Neural cell (in vitro differentiated cells): ENCODE data around the gene BMP10. TPM values are rescaled to one million over a fixed set of nuclear protein-coding genes. Genes with fewer than 3 reads are reported as not detected.

Experiments used
- H2AFZ ChIP-seq: fragments of 200-600, 300-800 bp; sonication (generic), shearing (Covaris generic); 2 replicates; pipeline ENCODE4 v1.6.0; 2014; ENCODE audit warnings: low read depth, mild to moderate bottlenecking, antibody characterized with exemption, low read length, moderate library complexity
- H3F3A ChIP-seq: fragments of 200-600 bp; shearing (Covaris generic); 2 replicates; pipeline ENCODE4 v1.6.1; 2016; ENCODE audit warnings: mild to moderate bottlenecking, moderate library complexity, mixed read lengths, antibody characterized with exemption, low read length; ENCODE audit not compliant: insufficient read depth, poor library complexity, severe bottlenecking
- H3K27ac ChIP-seq: fragments of 200-600, 300-800 bp; sonication (generic), shearing (Covaris generic); 2 replicates; pipeline ENCODE4 v1.5.1; 2014; ENCODE audit warnings: mild to moderate bottlenecking, low read length, moderate library complexity
- H3K27me3 ChIP-seq: fragments of 300-800, 200-600 bp; sonication (generic), shearing (Covaris generic); 2 replicates; pipeline ENCODE4 v1.6.0; 2014; ENCODE audit warnings: mild to moderate bottlenecking, low read depth, low read length, moderate library complexity; ENCODE audit not compliant: insufficient read depth
- H3K36me3 ChIP-seq: fragments of 300-800, 200-600 bp; sonication (generic), shearing (Covaris generic); 2 replicates; pipeline ENCODE4 v1.5.1; 2014; ENCODE audit warnings: mild to moderate bottlenecking, antibody characterized with exemption, low read length, moderate library complexity; ENCODE audit not compliant: insufficient read depth
- H3K4me2 ChIP-seq: fragments of 300-800, 200-600 bp; sonication (generic), shearing (Covaris generic); 2 replicates; pipeline ENCODE4 v1.6.0; 2014; ENCODE audit warnings: mild to moderate bottlenecking, low read length
- H3K4me3 ChIP-seq: fragments of 300-800, 200-600 bp; sonication (generic), shearing (Covaris generic); 2 replicates; pipeline ENCODE4 v1.5.1; 2014; ENCODE audit warnings: mild to moderate bottlenecking, low read length, moderate library complexity
- H3K79me2 ChIP-seq: fragments of 200-600 bp; shearing (Covaris generic); replicated peaks from 2 replicates; pipeline ENCODE4 v1.6.0; 2014; ENCODE audit warnings: mild to moderate bottlenecking, low read length, moderate library complexity; ENCODE audit not compliant: insufficient read depth
- H3K9ac ChIP-seq: fragments of 300-800, 200-600 bp; sonication (generic), shearing (Covaris generic); 2 replicates; pipeline ENCODE4 v1.6.1; 2016; ENCODE audit warnings: mild to moderate bottlenecking, low read length, mixed read lengths
- H3K9me2 ChIP-seq: fragments of 200-600 bp; shearing (Covaris generic); 2 replicates; pipeline ENCODE4 v1.6.1; 2016; ENCODE audit warnings: mild to moderate bottlenecking, low read length, mixed read lengths; ENCODE audit not compliant: insufficient read depth
- H3K9me3 ChIP-seq: fragments of 200-600, 300-800 bp; sonication (generic), shearing (Covaris generic); 2 replicates; pipeline ENCODE4 v1.6.1; 2016; ENCODE audit warnings: mild to moderate bottlenecking, mixed run types, low read length, moderate library complexity, mixed read lengths
- H4K20me1 ChIP-seq: fragments of 200-600 bp; shearing (Covaris generic); 2 replicates; pipeline ENCODE4 v1.6.1; 2016; ENCODE audit warnings: mild to moderate bottlenecking, mixed run types; ENCODE audit not compliant: insufficient read depth
- EP300 ChIP-seq: fragments of 450-650 bp; conservative IDR thresholded peaks from 2 replicates; pipeline ENCODE4 v1.6.1; 2014; ENCODE audit warnings: antibody characterized with exemption, mild to moderate bottlenecking, moderate library complexity; ENCODE audit not compliant: poor library complexity, severe bottlenecking
- EZH2 ChIP-seq: fragments of 200-600, 300-800 bp; shearing (Covaris generic), sonication (generic); IDR thresholded peaks from 2 replicates; pipeline ENCODE4 v1.6.1; 2014; ENCODE audit warnings: antibody characterized with exemption, low read length, borderline replicate concordance, mild to moderate bottlenecking; ENCODE audit not compliant: insufficient read depth, poor library complexity, severe bottlenecking
- MXI1 ChIP-seq: fragments of 450-650 bp; conservative IDR thresholded peaks from 2 replicates; pipeline ENCODE4 v1.6.1; 2014; ENCODE audit warnings: antibody characterized with exemption, mild to moderate bottlenecking; ENCODE audit not compliant: poor library complexity, severe bottlenecking
- POLR2AphosphoS5 ChIP-seq: IDR thresholded peaks from 2 replicates; pipeline ENCODE4 v1.6.1; 2012
- RAD21 ChIP-seq: fragments of 450-650 bp; conservative IDR thresholded peaks from 2 replicates; pipeline ENCODE4 v1.6.1; 2014; ENCODE audit warnings: antibody characterized with exemption, mild to moderate bottlenecking, moderate library complexity
- SMC3 ChIP-seq: fragments of 450-650 bp; conservative IDR thresholded peaks from 2 replicates; pipeline ENCODE4 v1.6.1; 2014; ENCODE audit warnings: antibody characterized with exemption, mild to moderate bottlenecking, moderate library complexity; ENCODE audit not compliant: poor library complexity
- TAF1 ChIP-seq: IDR thresholded peaks from 2 replicates; pipeline ENCODE4 v1.6.1; 2012; ENCODE audit warnings: low read depth
- polyA plus RNA-seq: library from polyadenylated mRNA; depleted of rRNA; stranded (reverse); fragments of >200 nt; gene quantifications from 2 replicates; pipeline ENCODE4 v1.2.3, GENCODE V29; 2014
- TF ChIP-seq, protein P1 (sequence below): IDR thresholded peaks from 2 replicates; pipeline ENCODE4 v1.6.1; 2012; ENCODE audit warnings: borderline replicate concordance
- TF ChIP-seq, protein P2 (sequence below): fragments of 450-650 bp; IDR thresholded peaks from 2 replicates; pipeline ENCODE4 v1.5.1; 2014; ENCODE audit warnings: antibody characterized with exemption, mild to moderate bottlenecking, moderate library complexity; ENCODE audit not compliant: poor library complexity, severe bottlenecking

The BMP10 gene
- polyA plus RNA-seq, 1 donor from 2014 or later, result not detected

DNA sequence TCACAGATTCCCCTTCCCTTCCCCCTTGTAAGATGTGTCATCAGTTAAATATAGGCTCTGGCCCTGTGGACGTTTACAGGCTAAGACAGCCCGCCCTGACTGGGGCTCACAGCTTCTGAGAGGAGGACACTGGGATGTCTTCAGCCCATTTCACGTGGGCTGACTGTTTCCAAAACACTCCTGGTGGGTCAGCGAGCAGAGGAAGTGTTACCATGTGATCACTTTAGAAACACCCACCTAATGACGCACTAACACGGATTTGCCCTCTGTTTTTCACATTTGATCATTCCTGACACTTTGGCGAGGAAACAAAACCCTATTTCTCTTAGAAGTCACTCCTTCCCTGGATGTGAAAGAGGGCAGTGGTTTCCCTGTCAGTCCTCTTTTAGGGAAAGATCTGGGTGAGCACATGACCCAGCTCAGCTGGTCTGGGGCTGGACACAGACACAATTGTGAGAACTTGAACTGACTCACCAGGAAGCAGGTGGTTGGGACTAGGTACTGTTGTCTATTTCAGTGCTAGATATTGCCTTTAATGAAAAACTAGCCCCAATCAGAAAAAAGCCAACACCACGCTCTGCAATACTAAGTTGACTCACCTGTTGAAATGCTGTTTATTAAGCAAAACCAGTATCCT lies 38.8 kb downstream of the BMP10 start:
- Histone ChIP-seq H3K4me2 (no peak overlapping the region), H3K27ac (no peak overlapping the region), H3F3A (no peaks in the 10 kb centered on the region), H2AFZ (no peak overlapping the region), H3K4me3 (no peak overlapping the region), H3K27me3 (no peaks in the 10 kb centered on the region), H3K79me2 (no peaks in the 10 kb centered on the region), H3K9ac (no peak overlapping the region), H3K36me3 (no peaks in the 10 kb centered on the region), H3K9me2 (no peaks in the 10 kb centered on the region), H4K20me1 (no peaks in the 10 kb centered on the region), H3K9me3 (no peaks in the 10 kb centered on the region)
- TF ChIP-seq TAF1 (no peak), RAD21 (no peak), POLR2AphosphoS5 (no peak), EP300 (no peak), SMC3 (no peak), MXI1 (no peak), EZH2 (no peak)
- TF ChIP-seq, protein P1, sequence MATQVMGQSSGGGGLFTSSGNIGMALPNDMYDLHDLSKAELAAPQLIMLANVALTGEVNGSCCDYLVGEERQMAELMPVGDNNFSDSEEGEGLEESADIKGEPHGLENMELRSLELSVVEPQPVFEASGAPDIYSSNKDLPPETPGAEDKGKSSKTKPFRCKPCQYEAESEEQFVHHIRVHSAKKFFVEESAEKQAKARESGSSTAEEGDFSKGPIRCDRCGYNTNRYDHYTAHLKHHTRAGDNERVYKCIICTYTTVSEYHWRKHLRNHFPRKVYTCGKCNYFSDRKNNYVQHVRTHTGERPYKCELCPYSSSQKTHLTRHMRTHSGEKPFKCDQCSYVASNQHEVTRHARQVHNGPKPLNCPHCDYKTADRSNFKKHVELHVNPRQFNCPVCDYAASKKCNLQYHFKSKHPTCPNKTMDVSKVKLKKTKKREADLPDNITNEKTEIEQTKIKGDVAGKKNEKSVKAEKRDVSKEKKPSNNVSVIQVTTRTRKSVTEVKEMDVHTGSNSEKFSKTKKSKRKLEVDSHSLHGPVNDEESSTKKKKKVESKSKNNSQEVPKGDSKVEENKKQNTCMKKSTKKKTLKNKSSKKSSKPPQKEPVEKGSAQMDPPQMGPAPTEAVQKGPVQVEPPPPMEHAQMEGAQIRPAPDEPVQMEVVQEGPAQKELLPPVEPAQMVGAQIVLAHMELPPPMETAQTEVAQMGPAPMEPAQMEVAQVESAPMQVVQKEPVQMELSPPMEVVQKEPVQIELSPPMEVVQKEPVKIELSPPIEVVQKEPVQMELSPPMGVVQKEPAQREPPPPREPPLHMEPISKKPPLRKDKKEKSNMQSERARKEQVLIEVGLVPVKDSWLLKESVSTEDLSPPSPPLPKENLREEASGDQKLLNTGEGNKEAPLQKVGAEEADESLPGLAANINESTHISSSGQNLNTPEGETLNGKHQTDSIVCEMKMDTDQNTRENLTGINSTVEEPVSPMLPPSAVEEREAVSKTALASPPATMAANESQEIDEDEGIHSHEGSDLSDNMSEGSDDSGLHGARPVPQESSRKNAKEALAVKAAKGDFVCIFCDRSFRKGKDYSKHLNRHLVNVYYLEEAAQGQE, result no peak
- TF ChIP-seq, protein P2, sequence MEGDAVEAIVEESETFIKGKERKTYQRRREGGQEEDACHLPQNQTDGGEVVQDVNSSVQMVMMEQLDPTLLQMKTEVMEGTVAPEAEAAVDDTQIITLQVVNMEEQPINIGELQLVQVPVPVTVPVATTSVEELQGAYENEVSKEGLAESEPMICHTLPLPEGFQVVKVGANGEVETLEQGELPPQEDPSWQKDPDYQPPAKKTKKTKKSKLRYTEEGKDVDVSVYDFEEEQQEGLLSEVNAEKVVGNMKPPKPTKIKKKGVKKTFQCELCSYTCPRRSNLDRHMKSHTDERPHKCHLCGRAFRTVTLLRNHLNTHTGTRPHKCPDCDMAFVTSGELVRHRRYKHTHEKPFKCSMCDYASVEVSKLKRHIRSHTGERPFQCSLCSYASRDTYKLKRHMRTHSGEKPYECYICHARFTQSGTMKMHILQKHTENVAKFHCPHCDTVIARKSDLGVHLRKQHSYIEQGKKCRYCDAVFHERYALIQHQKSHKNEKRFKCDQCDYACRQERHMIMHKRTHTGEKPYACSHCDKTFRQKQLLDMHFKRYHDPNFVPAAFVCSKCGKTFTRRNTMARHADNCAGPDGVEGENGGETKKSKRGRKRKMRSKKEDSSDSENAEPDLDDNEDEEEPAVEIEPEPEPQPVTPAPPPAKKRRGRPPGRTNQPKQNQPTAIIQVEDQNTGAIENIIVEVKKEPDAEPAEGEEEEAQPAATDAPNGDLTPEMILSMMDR, result no peak

DNA sequence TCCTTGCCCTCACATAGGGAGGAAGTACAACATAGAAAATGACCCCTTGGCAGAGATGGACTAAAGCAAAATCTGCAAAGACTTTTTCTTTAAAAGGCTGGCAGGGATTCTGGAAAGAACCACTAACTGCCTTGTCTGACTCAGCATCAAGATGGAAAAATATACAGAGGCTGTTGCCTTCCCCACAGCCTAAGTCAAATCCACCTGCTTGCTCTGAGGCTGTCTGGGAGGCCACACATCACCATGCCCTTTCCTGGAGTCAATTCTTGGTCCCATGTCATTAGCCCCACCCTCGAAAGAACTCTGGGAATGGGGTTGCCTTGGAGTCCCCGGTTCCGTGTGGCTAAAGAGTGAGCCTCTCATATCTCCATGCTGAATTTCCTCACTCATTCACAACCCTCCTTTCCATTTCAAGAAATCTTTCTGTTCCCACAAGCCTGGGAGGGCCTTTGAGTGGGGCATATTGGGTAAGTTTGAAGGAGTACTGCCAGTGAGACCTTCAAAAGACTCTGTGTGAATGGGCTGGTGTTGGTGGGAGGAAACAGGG lies 39.4 kb downstream of the BMP10 start:
- no peaks in the 10 kb centered on the region for H4K20me1 ChIP-seq
- no peak overlapping the region for H3K27ac ChIP-seq
- H3K4me3 ChIP-seq, result no peak overlapping the region
- H3K9ac ChIP-seq, result no peak overlapping the region
- H3K36me3 ChIP-seq, result no peaks in the 10 kb centered on the region
- TF ChIP-seq POLR2AphosphoS5 (no peak), EZH2 (no peak)
- TF ChIP-seq, protein P2, result no peak
- no peak overlapping the region for H2AFZ ChIP-seq
- H3K27me3 ChIP-seq, result no peaks in the 10 kb centered on the region
- H3K9me2 ChIP-seq, result no peaks in the 10 kb centered on the region
- H3K4me2 ChIP-seq, result no peak overlapping the region
- no peaks in the 10 kb centered on the region for H3K79me2 ChIP-seq
- no peaks in the 10 kb centered on the region for H3K9me3 ChIP-seq
- no peaks in the 10 kb centered on the region for H3F3A ChIP-seq
